PC-3 (cell line): ENCODE measurements around the gene NOSTRIN. TPM values are rescaled to one million over a fixed set of nuclear protein-coding genes. Genes with fewer than 3 reads are reported as not detected.
A peak's percentile ranks its signal among the peaks of the same experiment; 100 is the strongest.

ENCODE experiments used
- ATAC-seq: fragments of 200-7000 bp; cut with Tn5 transposase; 2 replicates; pipeline ENCODE4 v1.9.1; 2020; ENCODE audit warnings: mild to moderate bottlenecking, moderate library complexity
- BruUV-seq: library from RNA; stranded (reverse); fragments of 400-500 nt; replicated peaks from 2 replicates; lab custom pipeline; 2021; lab: Mats Ljungman, UMichigan
- CTCF ChIA-PET: fragments of 300-600 bp; sonication (Branson Sonifier 250); formaldehyde crosslinking; loops from one replicate; lab custom pipeline; 2022; ENCODE audit warnings: antibody characterized with exemption; lab: Charles Lee
- POLR2A ChIA-PET: fragments of 300-600 bp; sonication (Branson Sonifier 250); formaldehyde crosslinking; loops from one replicate; lab custom pipeline; 2022; ENCODE audit warnings: antibody characterized with exemption; ENCODE audit not compliant: unreplicated experiment; lab: Charles Lee
- DNase-seq: peaks from one replicate; pipeline ENCODE4 v3.0.0-alpha.2; 2015
- H2AFZ ChIP-seq: fragments of 300-600 bp; sonication (generic); 2 replicates; pipeline ENCODE4 v1.6.0; 2016; ENCODE audit warnings: antibody characterized with exemption, low read length
- H3F3A ChIP-seq: fragments of 300-600 bp; sonication (generic); one replicate; pipeline ENCODE4 v1.6.0; 2017; ENCODE audit warnings: antibody characterized with exemption, low read length, control low read depth, mild to moderate bottlenecking; ENCODE audit not compliant: unreplicated experiment
- H3K27ac ChIP-seq: fragments of 300-600 bp; sonication (generic); 2 replicates; pipeline ENCODE4 v1.5.1; 2016; ENCODE audit warnings: mild to moderate bottlenecking, low read length
- H3K27me3 ChIP-seq: fragments of 300-600 bp; sonication (generic); 2 replicates; pipeline ENCODE4 v1.6.1; 2016; ENCODE audit warnings: low read length, mixed read lengths
- H3K36me3 ChIP-seq: fragments of 300-600 bp; sonication (generic); 2 replicates; pipeline ENCODE4 v1.6.1; 2016; ENCODE audit warnings: low read depth, mixed run types, low read length, mixed read lengths
- H3K4me1 ChIP-seq: fragments of 300-600 bp; sonication (generic); 2 replicates; pipeline ENCODE4 v1.5.1; 2016; ENCODE audit warnings: low read length; ENCODE audit not compliant: insufficient read depth
- H3K4me2 ChIP-seq: fragments of 300-600 bp; sonication (generic); 2 replicates; pipeline ENCODE4 v1.6.0; 2016; ENCODE audit warnings: low read length
- H3K4me3 ChIP-seq: fragments of 300-600 bp; sonication (generic); 2 replicates; pipeline ENCODE4 v1.5.1; 2016; ENCODE audit warnings: mild to moderate bottlenecking, low read length, mixed read lengths
- H3K79me2 ChIP-seq: fragments of 300-600 bp; sonication (generic); 2 replicates; pipeline ENCODE4 v1.6.1; 2017; ENCODE audit warnings: low read length, mixed read lengths
- H3K9ac ChIP-seq: fragments of 300-600 bp; sonication (generic); 2 replicates; pipeline ENCODE4 v1.6.0; 2016; ENCODE audit warnings: mild to moderate bottlenecking, low read length
- H3K9me2 ChIP-seq: fragments of 300-600 bp; sonication (generic); replicated peaks from 2 replicates; pipeline ENCODE4 v1.6.1; 2016; ENCODE audit warnings: mixed run types, low read length, mixed read lengths
- H3K9me3 ChIP-seq: fragments of 300-600 bp; sonication (generic); 2 replicates; pipeline ENCODE4 v1.6.1; 2016; ENCODE audit warnings: low read length, mixed read lengths
- H4K20me1 ChIP-seq: fragments of 300-600 bp; sonication (generic); 2 replicates; pipeline ENCODE4 v1.6.1; 2016; ENCODE audit warnings: low read length, mixed read lengths
- EZH2 ChIP-seq: fragments of 300-600 bp; sonication (generic); IDR thresholded peaks from one replicate; pipeline ENCODE4 v1.6.1; 2017; ENCODE audit warnings: antibody characterized with exemption, mild to moderate bottlenecking, low read length; ENCODE audit not compliant: unreplicated experiment
- EZH2phosphoT487 ChIP-seq: fragments of 300-600 bp; sonication (generic); IDR thresholded peaks from 2 replicates; pipeline ENCODE4 v1.6.1; 2018; ENCODE audit warnings: mild to moderate bottlenecking, antibody characterized with exemption, low read length, borderline replicate concordance
- intact Hi-C: fragments of 100-400 bp; cut with micrococcal nuclease; formaldehyde crosslinking; loops from 2 replicates; pipeline ENCODE4 v1.9.0; 2023
- total RNA-seq: library from RNA; depleted of rRNA; stranded (reverse); fragments of >200 nt; gene quantifications from 2 replicates; pipeline ENCODE4 v1.2.3, GENCODE V29; 2014
- TF ChIP-seq, protein P1 (sequence below): fragments of 300-600 bp; sonication (generic); conservative IDR thresholded peaks from 2 replicates; pipeline ENCODE4 v1.5.1; 2017; ENCODE audit warnings: antibody characterized with exemption, low read depth, mild to moderate bottlenecking, low read length

The NOSTRIN gene
- total RNA-seq, 1 experiment from 2014 or later, result 1.1 TPM

DNA sequence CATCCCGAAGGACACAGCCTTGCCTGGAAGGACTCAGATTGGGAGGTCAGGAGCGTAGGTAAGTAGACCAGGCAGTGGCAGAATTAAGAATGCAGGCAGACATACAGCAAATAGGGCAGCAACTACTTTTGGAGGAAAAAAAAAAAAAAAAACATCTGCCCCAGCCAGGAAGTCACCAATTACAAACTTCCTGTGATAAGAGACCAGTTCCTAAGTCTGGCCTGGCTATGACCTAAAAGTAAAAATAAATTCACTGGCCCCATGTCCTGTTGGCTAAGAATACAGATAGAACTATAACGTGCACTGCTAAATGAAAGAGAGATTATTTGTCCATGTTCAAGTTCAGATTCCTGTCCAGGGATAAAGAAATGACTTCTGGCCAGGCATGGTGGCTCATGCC is 45.2 kb upstream of the NOSTRIN start:
- Histone ChIP-seq H3K4me1 (no peaks in the 10 kb centered on the region), H3K79me2 (no peaks in the 10 kb centered on the region), H3K9ac (no peak overlapping the region), H3K9me2 (no peaks in the 10 kb centered on the region), H2AFZ (no peak overlapping the region), H3F3A (no peaks in the 10 kb centered on the region), H4K20me1 (no peaks in the 10 kb centered on the region), H3K27ac (no peak overlapping the region), H3K27me3 (no peaks in the 10 kb centered on the region), H3K36me3 (no peaks in the 10 kb centered on the region), H3K9me3 (no peaks in the 10 kb centered on the region), H3K4me3 (no peak overlapping the region), H3K4me2 (no peak overlapping the region)
- ATAC-seq (no peak), DNase-seq (no peak)
- POLR2A ChIA-PET, result no interaction called here
- BruUV-seq, result no TSS peak
- CTCF ChIA-PET, result interaction anchor here (0.6 kb wide), 1 partner anchor 166 kb away, joined by 3 read pairs; no protein-coding TSS in a partner anchor
- TF ChIP-seq EZH2, result no peak
- TF ChIP-seq, protein P1, sequence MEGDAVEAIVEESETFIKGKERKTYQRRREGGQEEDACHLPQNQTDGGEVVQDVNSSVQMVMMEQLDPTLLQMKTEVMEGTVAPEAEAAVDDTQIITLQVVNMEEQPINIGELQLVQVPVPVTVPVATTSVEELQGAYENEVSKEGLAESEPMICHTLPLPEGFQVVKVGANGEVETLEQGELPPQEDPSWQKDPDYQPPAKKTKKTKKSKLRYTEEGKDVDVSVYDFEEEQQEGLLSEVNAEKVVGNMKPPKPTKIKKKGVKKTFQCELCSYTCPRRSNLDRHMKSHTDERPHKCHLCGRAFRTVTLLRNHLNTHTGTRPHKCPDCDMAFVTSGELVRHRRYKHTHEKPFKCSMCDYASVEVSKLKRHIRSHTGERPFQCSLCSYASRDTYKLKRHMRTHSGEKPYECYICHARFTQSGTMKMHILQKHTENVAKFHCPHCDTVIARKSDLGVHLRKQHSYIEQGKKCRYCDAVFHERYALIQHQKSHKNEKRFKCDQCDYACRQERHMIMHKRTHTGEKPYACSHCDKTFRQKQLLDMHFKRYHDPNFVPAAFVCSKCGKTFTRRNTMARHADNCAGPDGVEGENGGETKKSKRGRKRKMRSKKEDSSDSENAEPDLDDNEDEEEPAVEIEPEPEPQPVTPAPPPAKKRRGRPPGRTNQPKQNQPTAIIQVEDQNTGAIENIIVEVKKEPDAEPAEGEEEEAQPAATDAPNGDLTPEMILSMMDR, result no peak
- no peak for TF ChIP-seq EZH2phosphoT487
- intact Hi-C loops, result loop anchor here (5.0 to 10.0 kb wide), 2 partner anchors 60 to 322 kb away; no protein-coding TSS in a partner anchor

DNA sequence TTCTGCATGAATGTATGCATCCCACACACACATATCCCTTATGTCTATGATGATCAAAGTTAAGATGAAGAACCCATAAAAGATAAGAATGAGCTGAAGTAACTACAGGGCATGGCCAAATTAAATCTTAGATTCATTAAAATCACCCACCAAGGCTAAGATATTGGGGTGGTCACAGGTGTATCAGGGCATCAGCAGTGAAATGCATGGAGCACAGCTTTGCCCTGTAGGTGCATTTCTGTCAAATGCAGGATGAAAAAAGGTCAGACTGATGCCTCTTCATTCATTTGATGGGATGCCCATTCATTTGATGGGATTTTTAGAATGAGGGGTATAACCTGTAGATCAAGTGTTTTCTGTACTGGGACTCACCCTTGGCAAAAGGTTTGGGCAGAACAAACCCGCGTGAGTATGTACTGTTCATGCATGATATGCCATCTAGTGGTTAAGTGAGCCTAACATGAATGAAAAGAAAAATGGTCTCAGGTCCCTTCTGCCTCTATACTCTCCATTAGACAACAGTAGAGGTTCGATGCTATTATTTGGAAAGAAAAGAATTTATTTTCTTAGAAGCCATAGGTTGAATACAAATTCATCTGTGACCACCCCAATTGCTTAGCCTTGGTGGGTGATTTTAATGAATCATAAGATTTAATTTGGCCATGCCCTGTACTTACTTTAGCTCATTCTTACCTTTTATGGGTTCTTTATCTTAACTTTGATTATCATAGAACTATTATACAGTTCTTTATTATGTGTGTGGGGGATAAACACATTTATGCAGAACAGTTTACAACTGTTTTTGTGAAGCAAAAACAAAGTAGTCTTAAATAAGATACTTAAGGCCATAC is 43.2 kb upstream of the NOSTRIN start:
- no peaks in the 10 kb centered on the region for H3K9me3 ChIP-seq
- no peak overlapping the region for H2AFZ ChIP-seq
- CTCF ChIA-PET, result no interaction called here
- no peak overlapping the region for H3K27ac ChIP-seq
- no peak overlapping the region for H3K4me2 ChIP-seq
- H3K27me3 ChIP-seq, result no peaks in the 10 kb centered on the region
- H3K9ac ChIP-seq, result no peak overlapping the region
- no TSS peak for BruUV-seq
- DNase-seq (peak; percentile 71), ATAC-seq (peak; percentile 92)
- POLR2A ChIA-PET, result no interaction called here
- no peaks in the 10 kb centered on the region for H3K9me2 ChIP-seq
- H3F3A ChIP-seq, result no peaks in the 10 kb centered on the region
- no peaks in the 10 kb centered on the region for H3K36me3 ChIP-seq
- intact Hi-C loops, result loop anchor here (1.0 to 10.0 kb wide), 4 partner anchors 62 to 413 kb away; no protein-coding TSS in a partner anchor
- no peaks in the 10 kb centered on the region for H3K4me1 ChIP-seq
- no peaks in the 10 kb centered on the region for H3K79me2 ChIP-seq
- H3K4me3 ChIP-seq, result no peak overlapping the region
- H4K20me1 ChIP-seq, result no peaks in the 10 kb centered on the region
- TF ChIP-seq EZH2, result no peak
- TF ChIP-seq, protein P1, result peak; percentile 73
- TF ChIP-seq EZH2phosphoT487, result no peak

DNA sequence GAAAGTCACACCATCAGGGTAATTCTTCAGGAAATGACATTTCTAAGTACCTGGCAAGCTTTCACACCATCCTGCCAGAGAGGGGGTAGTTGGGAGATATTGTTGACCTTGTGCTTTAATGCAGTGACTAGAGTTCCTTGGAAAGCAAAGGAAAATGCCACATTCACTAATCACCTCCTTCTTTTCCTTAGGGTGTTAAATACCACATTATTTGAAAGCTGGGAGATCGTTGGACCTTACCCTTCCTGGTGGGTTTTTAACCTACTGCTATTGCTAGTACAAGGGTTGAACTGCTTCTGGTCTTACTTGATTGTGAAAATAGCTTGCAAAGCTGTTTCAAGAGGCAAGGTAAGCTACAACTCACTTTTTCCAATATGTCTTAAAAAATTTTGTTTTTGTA is 37.0 kb upstream of the NOSTRIN start:
- ChIA-PET CTCF (no interaction called here), POLR2A (no interaction called here)
- Histone ChIP-seq H3K4me1 (peaks cover 15% of the 10 kb centered on the region), H3K4me2 (no peak overlapping the region), H3F3A (no peaks in the 10 kb centered on the region), H2AFZ (no peak overlapping the region), H3K36me3 (no peaks in the 10 kb centered on the region), H4K20me1 (no peaks in the 10 kb centered on the region), H3K9me3 (no peaks in the 10 kb centered on the region), H3K79me2 (no peaks in the 10 kb centered on the region), H3K9ac (no peak overlapping the region), H3K27ac (no peak overlapping the region), H3K27me3 (no peaks in the 10 kb centered on the region), H3K4me3 (no peak overlapping the region), H3K9me2 (no peaks in the 10 kb centered on the region)
- DNase-seq (no peak), ATAC-seq (no peak)
- no TSS peak for BruUV-seq
- intact Hi-C loops, result no loop called here
- TF ChIP-seq EZH2phosphoT487, result no peak
- TF ChIP-seq, protein P1, result no peak
- no peak for TF ChIP-seq EZH2
